ENCODE measurements around the gene RFESD. TPM values are rescaled to one million over a fixed set of nuclear protein-coding genes. Genes with fewer than 3 reads are reported as not detected.
"Not testable (repeated sequence)": the region's sequence is repeated elsewhere in the genome, so short reads cannot be mapped to it uniquely, and the experiment has no call there.

The RFESD gene
- total RNA-seq, 1 donor from 2014 or later = 4.4 TPM

DNA sequence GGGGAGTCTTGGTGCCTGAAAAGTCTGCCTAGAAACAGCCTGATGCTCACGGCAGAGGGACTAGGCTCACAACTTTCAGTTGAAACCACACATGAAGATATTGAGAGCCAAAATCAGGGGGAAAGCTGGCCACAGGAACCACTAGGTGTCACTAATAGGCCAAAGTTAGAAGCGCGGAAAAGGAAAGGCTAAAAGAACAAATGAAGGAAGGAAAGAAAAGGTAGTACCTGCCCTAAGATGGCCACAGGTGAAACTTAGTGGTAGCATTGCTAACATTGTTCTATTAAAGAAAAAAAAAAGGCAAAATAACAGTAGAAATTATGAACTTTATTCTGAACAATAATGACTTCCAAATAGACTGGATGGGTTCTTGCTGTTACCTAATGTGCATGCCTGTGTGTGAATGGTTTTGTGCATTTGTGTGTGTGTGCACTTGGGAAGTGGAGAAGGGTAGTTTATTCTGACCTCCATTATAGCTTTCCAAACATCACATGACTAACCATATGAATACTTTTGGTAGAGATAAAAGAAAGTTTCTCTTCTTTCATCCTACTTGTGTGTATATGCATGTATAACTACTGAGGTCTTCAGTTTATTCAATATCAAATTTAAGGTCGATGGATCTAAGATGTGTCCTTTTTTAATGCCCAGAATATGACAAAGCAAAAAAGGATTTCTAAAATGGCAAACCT is 2.1 kb upstream of the RFESD start:
- Mint-ChIP-seq H3K27me3 (ENCODE audit: insufficient read depth, low read depth) (no peaks in the 10 kb centered on the region), H3K9me3 (no peaks in the 10 kb centered on the region), H3K4me3 (no peak overlapping the region), H3K36me3 (no peaks in the 10 kb centered on the region), H3K27ac (no peak overlapping the region), H3K4me1 (no peaks in the 10 kb centered on the region)
- H3K79me2 ChIP-seq (ENCODE audit: low read depth) = no peaks in the 10 kb centered on the region
- H3K4me3 ChIP-seq = no peak overlapping the region
- no peak overlapping the region for H3K4me2 ChIP-seq
- H2AFZ ChIP-seq (replicated peaks) = peak overlapping the region; percentile 56
- peaks cover 14% of the 10 kb centered on the region for H3F3A ChIP-seq (ENCODE audit: low read depth)
- H3K9me3 ChIP-seq (ENCODE audit: low read depth) = no peaks in the 10 kb centered on the region
- H3K27me3 ChIP-seq = no peaks in the 10 kb centered on the region
- peak; percentile 60 for DNase-seq (ENCODE audit: low spot score)
- TF ChIP-seq, protein P1, sequence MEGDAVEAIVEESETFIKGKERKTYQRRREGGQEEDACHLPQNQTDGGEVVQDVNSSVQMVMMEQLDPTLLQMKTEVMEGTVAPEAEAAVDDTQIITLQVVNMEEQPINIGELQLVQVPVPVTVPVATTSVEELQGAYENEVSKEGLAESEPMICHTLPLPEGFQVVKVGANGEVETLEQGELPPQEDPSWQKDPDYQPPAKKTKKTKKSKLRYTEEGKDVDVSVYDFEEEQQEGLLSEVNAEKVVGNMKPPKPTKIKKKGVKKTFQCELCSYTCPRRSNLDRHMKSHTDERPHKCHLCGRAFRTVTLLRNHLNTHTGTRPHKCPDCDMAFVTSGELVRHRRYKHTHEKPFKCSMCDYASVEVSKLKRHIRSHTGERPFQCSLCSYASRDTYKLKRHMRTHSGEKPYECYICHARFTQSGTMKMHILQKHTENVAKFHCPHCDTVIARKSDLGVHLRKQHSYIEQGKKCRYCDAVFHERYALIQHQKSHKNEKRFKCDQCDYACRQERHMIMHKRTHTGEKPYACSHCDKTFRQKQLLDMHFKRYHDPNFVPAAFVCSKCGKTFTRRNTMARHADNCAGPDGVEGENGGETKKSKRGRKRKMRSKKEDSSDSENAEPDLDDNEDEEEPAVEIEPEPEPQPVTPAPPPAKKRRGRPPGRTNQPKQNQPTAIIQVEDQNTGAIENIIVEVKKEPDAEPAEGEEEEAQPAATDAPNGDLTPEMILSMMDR (IDR thresholded peaks at IDR 0.05) = peak; percentile 78
- TF ChIP-seq EZH2 (IDR thresholded peaks at IDR 0.05) = no peak
- H3K9ac ChIP-seq = no peak overlapping the region
- H3K36me3 ChIP-seq = no peaks in the 10 kb centered on the region
- no peaks in the 10 kb centered on the region for H3K4me1 ChIP-seq
- no peaks in the 10 kb centered on the region for H4K20me1 ChIP-seq (ENCODE audit: low read depth)
- H3K27ac ChIP-seq = no peak overlapping the region

GRCh38 chr5:95646226-95646568 is 380 bp upstream of the RFESD start:
- not testable (repeated sequence) for H3K79me2 ChIP-seq (ENCODE audit: low read depth); H3K4me1 ChIP-seq; H3K36me3 ChIP-seq; H2AFZ ChIP-seq (replicated peaks); H3K27ac Mint-ChIP-seq; DNase-seq (ENCODE audit: low spot score); H4K20me1 ChIP-seq (ENCODE audit: low read depth); H3K4me1 Mint-ChIP-seq; H3K27ac ChIP-seq; H3K9me3 Mint-ChIP-seq; H3K27me3 ChIP-seq; H3K9me3 ChIP-seq (ENCODE audit: low read depth); H3K36me3 Mint-ChIP-seq; H3K9ac ChIP-seq; H3K27me3 Mint-ChIP-seq (ENCODE audit: insufficient read depth, low read depth)
- peak overlapping the region; percentile 78 for H3K4me3 Mint-ChIP-seq
- peak overlapping the region; percentile 51 for H3K4me3 ChIP-seq
- H3F3A ChIP-seq (ENCODE audit: low read depth) = peaks cover 14% of the 10 kb centered on the region
- H3K4me2 ChIP-seq = peak overlapping the region; percentile 88

DNA sequence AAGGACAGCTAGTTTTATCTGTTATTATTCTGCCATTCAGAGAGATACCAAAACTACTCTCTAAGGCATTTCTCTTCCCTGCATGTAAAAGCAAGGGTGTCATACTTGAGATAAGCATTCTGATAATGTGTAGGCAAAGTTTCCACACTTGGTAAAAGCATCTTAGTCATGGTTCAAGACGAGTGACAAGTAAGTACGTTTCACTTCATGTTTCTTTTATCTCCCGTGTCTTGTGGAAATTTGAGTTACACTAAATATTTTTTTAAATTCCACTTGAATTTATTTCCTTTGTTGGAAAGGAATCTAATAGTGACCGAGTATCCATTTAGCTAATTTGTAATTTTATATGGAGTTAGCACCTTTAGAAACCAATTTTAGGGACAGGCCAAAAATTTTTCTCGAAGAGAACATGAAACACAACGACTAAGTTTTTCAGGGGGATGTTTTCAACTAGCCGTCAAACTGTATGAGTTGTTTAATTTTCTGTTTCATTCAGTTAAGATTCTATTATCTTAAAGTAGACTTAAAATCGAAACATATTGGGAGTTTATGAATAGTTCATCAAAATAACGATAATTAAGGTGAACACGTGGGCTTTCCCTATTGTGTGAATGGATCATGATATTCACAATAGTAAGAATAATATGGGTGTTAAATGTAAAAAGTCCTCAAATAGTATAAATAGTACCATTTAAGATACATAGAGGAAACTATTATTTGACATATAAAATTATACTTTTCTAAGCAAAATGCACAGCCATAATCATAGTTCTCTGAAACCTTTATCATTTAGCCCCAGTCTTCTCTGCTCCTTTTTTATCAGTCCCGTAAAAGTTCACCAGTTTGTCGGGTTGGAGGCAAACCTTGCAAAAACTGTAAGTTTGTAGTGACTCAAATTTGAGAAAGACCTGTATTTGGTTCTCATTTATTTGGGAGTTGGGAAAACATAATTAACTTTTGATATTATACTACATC is 1.6 kb downstream of the RFESD start:
- H3K4me2 ChIP-seq = peak overlapping the region; percentile 88
- no peak overlapping the region for H2AFZ ChIP-seq (replicated peaks)
- no peak overlapping the region for H3K27ac ChIP-seq
- Mint-ChIP-seq H3K9me3 (peaks cover 2% of the 10 kb centered on the region), H3K4me3 (no peak overlapping the region), H3K27ac (no peak overlapping the region), H3K4me1 (peaks cover 6% of the 10 kb centered on the region), H3K36me3 (no peaks in the 10 kb centered on the region), H3K27me3 (ENCODE audit: insufficient read depth, low read depth) (peaks cover 2% of the 10 kb centered on the region)
- no peaks in the 10 kb centered on the region for H3K27me3 ChIP-seq
- no peak overlapping the region for H3K9ac ChIP-seq
- H3K36me3 ChIP-seq = no peaks in the 10 kb centered on the region
- no peak for TF ChIP-seq EZH2 (IDR thresholded peaks at IDR 0.05)
- no peak for TF ChIP-seq EZH2phosphoT487 (IDR thresholded peaks at IDR 0.05)
- TF ChIP-seq, protein P1 (IDR thresholded peaks at IDR 0.05) = no peak
- no peaks in the 10 kb centered on the region for H4K20me1 ChIP-seq (ENCODE audit: low read depth)
- H3F3A ChIP-seq (ENCODE audit: low read depth) = peaks cover 14% of the 10 kb centered on the region
- DNase-seq (ENCODE audit: low spot score) = no peak
- no peaks in the 10 kb centered on the region for H3K9me3 ChIP-seq (ENCODE audit: low read depth)
- no peaks in the 10 kb centered on the region for H3K4me1 ChIP-seq
- no peak overlapping the region for H3K4me3 ChIP-seq
- H3K79me2 ChIP-seq (ENCODE audit: low read depth) = no peaks in the 10 kb centered on the region

DNA sequence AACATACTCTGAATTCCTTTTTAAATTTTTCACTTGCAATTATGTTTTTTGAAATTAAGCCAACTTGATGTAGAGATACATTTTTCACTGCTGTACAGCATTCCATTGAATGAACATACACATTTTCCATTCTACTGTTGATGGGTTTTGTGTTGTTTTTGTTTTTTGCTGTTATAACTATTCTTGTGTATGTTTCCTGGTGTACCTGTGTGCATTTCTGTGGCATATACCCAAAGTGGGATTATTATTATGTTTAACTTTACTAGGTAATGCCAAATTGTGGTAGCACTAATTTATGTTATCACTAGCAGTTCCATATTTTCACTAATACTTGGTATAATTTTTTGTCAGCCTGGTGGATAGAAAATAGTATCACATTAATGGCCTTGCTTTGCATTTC is 2.7 kb downstream of the RFESD start:
- Histone ChIP-seq H3K4me2 (no peak overlapping the region), H4K20me1 (ENCODE audit: low read depth) (no peaks in the 10 kb centered on the region), H3F3A (ENCODE audit: low read depth) (peaks cover 14% of the 10 kb centered on the region), H3K79me2 (ENCODE audit: low read depth) (no peaks in the 10 kb centered on the region), H3K27ac (no peak overlapping the region), H3K36me3 (no peaks in the 10 kb centered on the region), H3K4me1 (no peaks in the 10 kb centered on the region), H3K9ac (no peak overlapping the region), H3K27me3 (no peaks in the 10 kb centered on the region), H3K4me3 (no peak overlapping the region), H3K9me3 (ENCODE audit: low read depth) (no peaks in the 10 kb centered on the region), H2AFZ (replicated peaks) (no peak overlapping the region)
- peaks cover 6% of the 10 kb centered on the region for H3K4me1 Mint-ChIP-seq
- no peak for DNase-seq (ENCODE audit: low spot score)
- H3K27me3 Mint-ChIP-seq (ENCODE audit: insufficient read depth, low read depth) = peaks cover 2% of the 10 kb centered on the region
- peaks cover 2% of the 10 kb centered on the region for H3K9me3 Mint-ChIP-seq
- H3K36me3 Mint-ChIP-seq = no peaks in the 10 kb centered on the region
- no peak for TF ChIP-seq EZH2 (IDR thresholded peaks at IDR 0.05)
- no peak for TF ChIP-seq EZH2phosphoT487 (IDR thresholded peaks at IDR 0.05)
- TF ChIP-seq, protein P1 (IDR thresholded peaks at IDR 0.05) = no peak
- H3K27ac Mint-ChIP-seq = no peak overlapping the region
- H3K4me3 Mint-ChIP-seq = no peak overlapping the region

All from neural progenitor cell (in vitro differentiated cells).